Vein endothelial cell (primary cell): ENCODE results near the gene BCDIN3D. TPM values are rescaled to one million over a fixed set of nuclear protein-coding genes. Genes with fewer than 3 reads are reported as not detected.

Source experiments
- total RNA-seq: library from RNA; depleted of rRNA; stranded (reverse); fragments of >200 nt; gene quantifications from 2 replicates; pipeline ENCODE4 v1.2.3, GENCODE V29; 2012

The BCDIN3D gene
- total RNA-seq, result 2.6 and 3.4 TPM in 2 replicates

GRCh38 chr12:49842519-49843352 lies at the start of gene BCDIN3D:
BCDIN3D (minus strand) TSS chr12:49843106; CDS start chr12:49843087, 19 bp downstream.

GRCh38 chr12:49828133-49829091 lies 14.5 kb downstream of the BCDIN3D start, which contains the start of gene NCKAP5L:
NCKAP5L (minus strand) TSS chr12:49828413; CDS start chr12:49804044, 24,369 bp downstream.

Other genes starting within 250 kb of the BCDIN3D start
- 0.48 and 0.65 TPM in 2 replicates for gene FAM186B, start 237.5 kb downstream of the BCDIN3D start, total RNA-seq
- gene PRPF40B, start 219.5 kb downstream of the BCDIN3D start, total RNA-seq, result 3.7 and 4.6 TPM in 2 replicates
- gene FMNL3, start 135.7 kb downstream of the BCDIN3D start, total RNA-seq, result 135 and 136 TPM in 2 replicates
- 376 and 434 TPM in 2 replicates for gene TMBIM6, start 101.5 kb downstream of the BCDIN3D start, total RNA-seq
- 28.2 and 37.2 TPM in 2 replicates for gene NCKAP5L, start 14.7 kb downstream of the BCDIN3D start, total RNA-seq
- not detected in 2 replicates for gene FAIM2, start 60.8 kb upstream of the BCDIN3D start, total RNA-seq
- not detected in 2 replicates for gene AQP2, start 107.6 kb upstream of the BCDIN3D start, total RNA-seq
- gene AQP5, start 118.8 kb upstream of the BCDIN3D start, total RNA-seq, result 0.29 TPM in 1 of 2 replicates, not detected in the other
- not detected in 2 replicates for gene AQP6, start 129.8 kb upstream of the BCDIN3D start, total RNA-seq
- 26.5 and 36.1 TPM in 2 replicates for gene RACGAP1, start 182.4 kb upstream of the BCDIN3D start, total RNA-seq
- under 0.01 TPM in 1 of 2 replicates, not detected in the other for gene ASIC1, start 214.5 kb upstream of the BCDIN3D start, total RNA-seq
- 115 and 125 TPM in 2 replicates for gene SMARCD1, start 242.2 kb upstream of the BCDIN3D start, total RNA-seq